ENCODE data around the gene TNFSF13B.

The TNFSF13B gene

GRCh38 chr13:108297114-108297513, 27.6 kb downstream of the TNFSF13B start:
- no peaks in the 10 kb centered on the region for H3K79me2 ChIP-seq (ENCODE audit: control insufficient read depth, low read length)
- TF ChIP-seq EZH2phosphoT487 (IDR thresholded peaks at IDR 0.05; ENCODE audit: borderline replicate concordance, low read length): no peak
- no peak for TF ChIP-seq CTCF (IDR thresholded peaks at IDR 0.05; ENCODE audit: low read depth, low read length, poor library complexity, severe bottlenecking)
- no peaks in the 10 kb centered on the region for H3K36me3 ChIP-seq (ENCODE audit: control insufficient read depth, low read length)
- no peak overlapping the region for H3K27ac ChIP-seq (ENCODE audit: low read depth, low read length)
- no peaks in the 10 kb centered on the region for H3F3A ChIP-seq (ENCODE audit: control insufficient read depth, insufficient read depth)
- no peaks in the 10 kb centered on the region for H3K9me2 ChIP-seq (replicated peaks; ENCODE audit: control insufficient read depth, low read length)
- H3K4me1 ChIP-seq (ENCODE audit: control insufficient read depth, low read length): no peaks in the 10 kb centered on the region
- no peaks in the 10 kb centered on the region for H3K9me3 ChIP-seq (ENCODE audit: control insufficient read depth, insufficient read depth, low read length)
- no peaks in the 10 kb centered on the region for H3K27me3 ChIP-seq (ENCODE audit: control insufficient read depth, low read length)
- H3K4me3 ChIP-seq (ENCODE audit: low read length): no peak overlapping the region
- H3K4me2 ChIP-seq (ENCODE audit: low read length): no peak overlapping the region
- H4K20me1 ChIP-seq (ENCODE audit: control insufficient read depth, insufficient read depth, low read depth, low read length): no peaks in the 10 kb centered on the region

- Histone ChIP-seq H4K20me1 (ENCODE audit: control insufficient read depth, insufficient read depth, low read depth, low read length) (no peaks in the 10 kb centered on the region), H3K9me3 (ENCODE audit: control insufficient read depth, insufficient read depth, low read length) (no peaks in the 10 kb centered on the region), H3K27me3 (ENCODE audit: control insufficient read depth, low read length) (no peaks in the 10 kb centered on the region), H3K27ac (ENCODE audit: low read depth, low read length) (no peak overlapping the region), H3F3A (ENCODE audit: control insufficient read depth, insufficient read depth) (no peaks in the 10 kb centered on the region), H3K4me2 (ENCODE audit: low read length) (no peak overlapping the region), H3K4me3 (ENCODE audit: low read length) (no peak overlapping the region), H3K4me1 (ENCODE audit: control insufficient read depth, low read length) (no peaks in the 10 kb centered on the region), H3K79me2 (ENCODE audit: control insufficient read depth, low read length) (no peaks in the 10 kb centered on the region), H3K9me2 (replicated peaks; ENCODE audit: control insufficient read depth, low read length) (no peaks in the 10 kb centered on the region), H3K36me3 (ENCODE audit: control insufficient read depth, low read length) (no peaks in the 10 kb centered on the region)
- no peak for TF ChIP-seq CTCF (IDR thresholded peaks at IDR 0.05; ENCODE audit: low read depth, low read length, poor library complexity, severe bottlenecking)
- no peak for TF ChIP-seq EZH2phosphoT487 (IDR thresholded peaks at IDR 0.05; ENCODE audit: borderline replicate concordance, low read length)
Measured at GRCh38 chr13:108302279-108302678, 32.8 kb downstream of the TNFSF13B start.

GRCh38 chr13:108304170-108305016, 34.9 kb downstream of the TNFSF13B start:
- H3K4me3 ChIP-seq (ENCODE audit: low read length): no peak overlapping the region
- H3K9me3 ChIP-seq (ENCODE audit: control insufficient read depth, insufficient read depth, low read length): no peaks in the 10 kb centered on the region
- no peak for TF ChIP-seq EZH2phosphoT487 (IDR thresholded peaks at IDR 0.05; ENCODE audit: borderline replicate concordance, low read length)
- TF ChIP-seq CTCF (IDR thresholded peaks at IDR 0.05; ENCODE audit: low read depth, low read length, poor library complexity, severe bottlenecking): no peak
- H3K79me2 ChIP-seq (ENCODE audit: control insufficient read depth, low read length): no peaks in the 10 kb centered on the region
- no peaks in the 10 kb centered on the region for H3K4me1 ChIP-seq (ENCODE audit: control insufficient read depth, low read length)
- H3K27me3 ChIP-seq (ENCODE audit: control insufficient read depth, low read length): no peaks in the 10 kb centered on the region
- H3K9me2 ChIP-seq (replicated peaks; ENCODE audit: control insufficient read depth, low read length): no peaks in the 10 kb centered on the region
- H3K36me3 ChIP-seq (ENCODE audit: control insufficient read depth, low read length): no peaks in the 10 kb centered on the region
- no peak overlapping the region for H3K27ac ChIP-seq (ENCODE audit: low read depth, low read length)
- no peaks in the 10 kb centered on the region for H4K20me1 ChIP-seq (ENCODE audit: control insufficient read depth, insufficient read depth, low read depth, low read length)
- H3K4me2 ChIP-seq (ENCODE audit: low read length): no peak overlapping the region
- H3F3A ChIP-seq (ENCODE audit: control insufficient read depth, insufficient read depth): no peaks in the 10 kb centered on the region
